Neural progenitor cell (in vitro differentiated cells): ENCODE data around the gene UBE2QL1.

Experiments used
- CTCF ChIP-seq: fragments of 200-600 bp; sonication (generic); IDR thresholded peaks from 2 replicates; pipeline ENCODE4 v1.5.1; 2017; ENCODE audit warnings: antibody characterized with exemption, mild to moderate bottlenecking
- EZH2 ChIP-seq: fragments of 200-600 bp; sonication (generic); IDR thresholded peaks from 2 replicates; pipeline ENCODE4 v1.6.1; 2017; ENCODE audit warnings: antibody characterized with exemption, mild to moderate bottlenecking, moderate library complexity
- EZH2phosphoT487 ChIP-seq: fragments of 200-600 bp; sonication (generic); IDR thresholded peaks from 2 replicates; pipeline ENCODE4 v1.6.1; 2017; ENCODE audit warnings: antibody characterized with exemption

GRCh38 chr5:6475626-6476312 lies 27.1 kb downstream of the UBE2QL1 start:
- TF ChIP-seq CTCF = no peak
- no peak for TF ChIP-seq EZH2
- TF ChIP-seq EZH2phosphoT487 = no peak
